Prostate gland (tissue), 2 donors: ENCODE results near the gene TMCO6. TPM values are rescaled to one million over a fixed set of nuclear protein-coding genes. Genes with fewer than 3 reads are reported as not detected.

ENCODE experiments used
- DNase-seq: peaks from one replicate; pipeline ENCODE4 v3.0.0-alpha.2; 2019; ENCODE audit warnings: low spot score
- H3K27ac ChIP-seq, 2 donors: fragments of 200-600 bp; sonication (generic); 2 replicates each; pipeline ENCODE4 v1.5.1; 2017 to 2019
- H3K27me3 ChIP-seq: fragments of 200-600 bp; sonication (generic); replicated peaks from 2 replicates; pipeline ENCODE4 v1.5.1; 2019; ENCODE audit not compliant: insufficient read depth
- H3K36me3 ChIP-seq, 2 donors: fragments of 200-600 bp; sonication (generic); 1 replicate in 1 of 2; 2 replicates in 1 of 2; pipeline versions ENCODE4 v1.5.1 to v1.8.1; 2017 to 2019
- H3K4me1 ChIP-seq: fragments of 200-600 bp; sonication (generic); replicated peaks from 2 replicates; pipeline ENCODE4 v1.5.1; 2019
- H3K4me3 ChIP-seq, 2 donors: fragments of 200-600 bp; sonication (generic); 2 replicates each; pipeline ENCODE4 v1.5.1; 2017 to 2019
- H3K9me3 ChIP-seq: fragments of 200-600 bp; sonication (generic); 2 replicates; pipeline ENCODE4 v1.5.1; 2017
- CTCF ChIP-seq, 4 experiments: fragments of 200-600 bp in 2 of 4; fragments of 450-650 bp in 2 of 4; sonication (generic) in 2 of 4; IDR thresholded peaks; 1 replicate in 3 of 4; 2 replicates in 1 of 4; pipeline ENCODE4 v1.5.1; 2016 to 2019; ENCODE audit warnings: antibody characterized with exemption in 4 of 4, mild to moderate bottlenecking in 2 of 4, moderate library complexity in 2 of 4
- POLR2A ChIP-seq: fragments of 450-650 bp; IDR thresholded peaks from one replicate; pipeline ENCODE4 v1.6.1; 2016; ENCODE audit warnings: antibody characterized with exemption, mild to moderate bottlenecking
- POLR2AphosphoS5 ChIP-seq: sonication (generic); formaldehyde crosslinking; IDR thresholded peaks from one replicate; pipeline ENCODE4 v1.6.1; 2017; ENCODE audit warnings: antibody characterized with exemption
- WGBS: methylation state at CpG from one replicate; pipeline ENCODE4 v1.1.5; 2018; 5-methylcytosine and 5-hydroxymethylcytosine counted together
- intact Hi-C: fragments of 100-400 bp; cut with DNase I; formaldehyde crosslinking; loops from one replicate; pipeline ENCODE4 v1.14.2; 2022
- total RNA-seq, 2 donors: library from RNA; depleted of rRNA; stranded (reverse); fragments of >200 nt; gene quantifications; one replicate each; pipeline ENCODE4 v1.1.0, GENCODE V29; 2016

Gene TMCO6
- total RNA-seq, 2 donors from 2014 or later, result 45.6 to 124 TPM

- intact Hi-C loops, result loop anchor here (10.0 kb wide), 1 partner anchor 256 kb away; no protein-coding TSS in a partner anchor
- no peaks in the 10 kb centered on the region for H3K27me3 ChIP-seq
- H3K4me3 ChIP-seq, result no peak overlapping the region
- no peaks in the 10 kb centered on the region for H3K36me3 ChIP-seq
- H3K4me1 ChIP-seq, result no peaks in the 10 kb centered on the region
- DNase-seq, result no peak
- no peaks in the 10 kb centered on the region for H3K9me3 ChIP-seq
- WGBS, result 64% methylated on average over 2 of the region's 2 CpGs
- TF ChIP-seq POLR2A, result no peak
- TF ChIP-seq CTCF (IDR thresholded peaks at IDR 0.05), result no peak
- H3K27ac ChIP-seq, result no peak overlapping the region
Measured at GRCh38 chr5:140630292-140631035, 8.8 kb upstream of the TMCO6 start.

DNA sequence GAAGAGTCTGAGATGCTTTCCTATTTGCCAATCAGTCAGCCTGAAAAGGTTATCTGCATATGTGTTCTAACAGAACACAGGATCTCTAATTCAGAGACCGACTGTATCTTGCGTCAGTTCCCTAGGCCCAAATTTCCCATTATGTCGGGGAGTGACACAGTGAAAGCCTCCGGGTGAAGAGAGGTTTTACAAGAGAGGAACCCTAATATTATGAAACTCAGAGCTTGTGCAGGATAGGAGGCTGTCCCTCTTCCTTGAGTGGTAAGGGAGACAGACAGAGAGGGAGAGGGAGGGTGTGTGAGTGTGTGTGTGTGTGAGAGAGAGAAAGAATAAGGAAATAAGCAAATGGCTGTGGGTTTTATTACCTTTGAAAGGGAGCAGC lies 8.2 kb upstream of the TMCO6 start:
- H3K27me3 ChIP-seq, result no peaks in the 10 kb centered on the region
- TF ChIP-seq CTCF (IDR thresholded peaks at IDR 0.05) (no peak), POLR2A (no peak), POLR2AphosphoS5 (no peak)
- WGBS, result 95% methylated on average over 4 of the region's 4 CpGs
- intact Hi-C loops, result loop anchor here (10.0 kb wide), 1 partner anchor 256 kb away; no protein-coding TSS in a partner anchor
- no peaks in the 10 kb centered on the region for H3K9me3 ChIP-seq
- no peak overlapping the region for H3K27ac ChIP-seq
- DNase-seq, result no peak
- H3K36me3 ChIP-seq, result no peaks in the 10 kb centered on the region
- no peaks in the 10 kb centered on the region for H3K4me1 ChIP-seq
- H3K4me3 ChIP-seq, result no peak overlapping the region

DNA sequence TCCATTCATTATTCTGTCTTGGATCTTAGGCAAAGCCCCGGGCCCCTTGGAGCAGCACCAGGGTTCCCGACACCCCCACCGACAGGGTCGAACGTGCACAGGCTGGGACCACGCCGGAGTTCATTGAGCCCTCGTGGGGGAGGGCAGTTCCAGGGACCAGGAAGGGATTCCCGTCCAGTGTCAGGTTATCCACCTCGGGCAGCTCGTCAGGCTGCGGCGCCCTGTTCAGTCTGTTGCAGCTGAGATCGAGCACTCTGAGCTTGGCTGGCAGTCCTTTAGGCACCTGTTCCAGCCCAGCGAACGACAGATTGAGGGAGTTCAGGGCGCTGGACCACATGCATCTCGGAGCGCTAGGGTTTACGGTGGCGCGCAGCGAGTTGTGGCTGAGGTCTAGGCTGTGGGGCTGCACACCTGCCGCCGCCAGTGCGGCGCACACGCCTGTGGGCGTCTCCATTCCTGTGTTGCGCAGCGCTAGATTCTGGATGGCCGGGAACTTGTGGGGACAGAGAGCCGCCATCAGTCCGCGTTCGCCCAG lies 7.4 kb upstream of the TMCO6 start:
- DNase-seq, result no peak
- no peaks in the 10 kb centered on the region for H3K36me3 ChIP-seq
- H3K4me1 ChIP-seq, result no peaks in the 10 kb centered on the region
- peak overlapping the region; percentile 38 to 43 for H3K4me3 ChIP-seq
- H3K27ac ChIP-seq, result peak overlapping the region; percentile 55 to 61
- no peaks in the 10 kb centered on the region for H3K9me3 ChIP-seq
- intact Hi-C loops, result loop anchor here (10.0 kb wide), 1 partner anchor 257 kb away; no protein-coding TSS in a partner anchor
- H3K27me3 ChIP-seq, result no peaks in the 10 kb centered on the region
- WGBS, result 7% methylated on average over 33 of the region's 36 CpGs
- TF ChIP-seq POLR2AphosphoS5 (no peak), CTCF (IDR thresholded peaks at IDR 0.05) (no peak), POLR2A (no peak)

DNA sequence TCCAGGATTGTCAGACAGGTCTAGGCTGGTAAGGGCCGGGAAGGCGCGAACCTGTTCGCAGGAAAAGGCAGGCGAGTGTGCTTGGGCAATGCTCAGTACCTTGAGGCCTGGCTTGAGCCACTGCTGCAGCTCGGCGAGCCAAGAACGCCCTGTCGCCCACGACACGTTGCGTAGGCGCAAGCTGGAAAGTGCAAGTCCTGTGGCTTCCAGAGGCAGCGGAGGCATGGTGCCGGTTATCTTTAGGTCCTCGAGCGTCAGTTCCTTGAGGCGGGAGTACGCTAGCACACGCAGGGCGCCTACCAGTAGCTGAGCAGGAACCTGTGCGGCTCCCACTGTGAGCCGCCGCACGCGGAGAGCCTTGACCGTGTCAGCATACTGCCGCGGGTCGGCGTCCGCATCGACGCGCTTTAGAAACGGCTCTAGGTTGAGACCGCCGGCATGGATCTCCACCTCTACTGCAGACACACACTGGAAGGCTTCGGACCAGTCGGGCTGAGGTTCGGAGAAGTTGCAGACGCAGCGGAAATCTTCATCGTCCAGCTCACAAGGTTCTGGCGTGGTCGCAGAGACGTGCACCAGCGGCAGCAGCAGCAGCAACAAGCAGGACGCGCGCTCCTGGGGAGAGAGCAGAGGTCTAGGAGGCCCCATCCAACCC lies 6.8 kb upstream of the TMCO6 start:
- Histone ChIP-seq H3K4me1 (no peaks in the 10 kb centered on the region), H3K4me3 (peak overlapping the region; percentile 38 to 43), H3K9me3 (no peaks in the 10 kb centered on the region), H3K36me3 (no peaks in the 10 kb centered on the region), H3K27me3 (no peaks in the 10 kb centered on the region), H3K27ac (peak overlapping the region; percentile 55 to 61)
- intact Hi-C loops, result loop anchor here (10.0 kb wide), 1 partner anchor 258 kb away; no protein-coding TSS in a partner anchor
- peak; percentile 48 for DNase-seq
- under 1% methylated on average over 46 of the region's 51 CpGs for WGBS
- TF ChIP-seq POLR2A (no peak), POLR2AphosphoS5 (no peak), CTCF (IDR thresholded peaks at IDR 0.05) (no peak)
